LNCAP (cell line): ENCODE results near the gene EFHD1.

Experiments used
- CTCF ChIP-seq: fragments of 450-650 bp; IDR thresholded peaks from 2 replicates; pipeline ENCODE4 v1.5.1; 2017; ENCODE audit warnings: mild to moderate bottlenecking

Gene EFHD1

DNA sequence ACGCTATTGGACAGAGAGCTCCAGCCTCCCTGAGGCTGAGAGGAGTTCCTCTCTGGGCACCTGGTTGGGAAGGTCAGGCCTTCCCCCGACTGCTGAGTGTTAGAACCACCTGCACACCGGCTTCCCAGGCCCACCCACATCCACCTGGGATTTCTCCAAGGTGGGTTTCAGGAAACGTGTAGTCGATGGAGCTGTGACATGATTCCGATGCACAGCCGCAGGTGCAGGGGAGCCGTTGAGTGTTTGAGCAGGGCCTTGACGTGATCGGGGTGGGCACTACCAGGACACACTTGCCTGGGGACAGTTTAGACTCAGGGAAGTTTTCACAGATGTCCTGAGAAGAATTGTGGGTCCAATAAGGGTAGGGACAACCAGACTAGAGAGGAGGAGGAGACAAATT lies 42.0 kb downstream of the EFHD1 start:
- TF ChIP-seq CTCF = no peak

DNA sequence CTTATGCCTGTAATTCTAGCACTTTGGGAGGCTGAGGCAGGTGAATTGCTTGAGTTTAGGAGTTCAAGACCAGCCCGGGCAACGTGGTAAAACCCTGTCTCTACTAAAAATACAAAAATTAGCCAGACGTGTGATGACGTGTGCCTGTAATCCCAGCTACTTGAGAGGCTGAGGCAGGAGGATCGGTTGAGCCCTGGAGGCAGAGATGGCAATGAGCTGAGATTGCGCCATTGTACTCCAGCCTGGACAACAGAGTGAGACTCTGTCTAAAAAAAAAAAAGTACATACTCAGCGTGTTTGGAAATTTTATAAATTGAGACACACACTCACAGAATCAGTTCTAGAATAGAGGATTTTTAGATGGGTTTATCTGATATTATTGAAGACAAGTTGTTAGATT lies 46.6 kb downstream of the EFHD1 start:
- TF ChIP-seq CTCF = no peak

DNA sequence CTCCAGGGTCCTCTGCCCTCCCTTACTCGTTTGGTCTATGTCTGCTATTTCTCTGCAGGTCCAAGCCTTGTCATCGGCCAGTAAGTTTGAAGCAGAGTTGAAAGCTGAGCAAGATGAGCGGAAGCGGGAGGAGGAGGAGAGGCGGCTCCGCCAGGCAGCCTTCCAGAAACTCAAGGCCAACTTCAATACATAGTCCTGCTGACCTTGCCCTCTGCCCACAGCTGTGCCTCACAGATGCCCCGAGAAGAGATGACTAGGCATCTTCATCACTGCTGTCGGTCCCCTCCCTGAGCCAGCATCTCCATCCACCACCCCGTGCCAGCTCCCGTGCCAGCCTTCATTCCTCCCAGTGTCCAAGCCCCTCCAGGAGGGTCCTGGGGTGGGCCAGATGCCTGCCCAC lies 48.1 kb downstream of the EFHD1 start:
- TF ChIP-seq CTCF = no peak

GRCh38 chr2:232683368-232683767 lies 50.0 kb downstream of the EFHD1 start:
- no peak for TF ChIP-seq CTCF

DNA sequence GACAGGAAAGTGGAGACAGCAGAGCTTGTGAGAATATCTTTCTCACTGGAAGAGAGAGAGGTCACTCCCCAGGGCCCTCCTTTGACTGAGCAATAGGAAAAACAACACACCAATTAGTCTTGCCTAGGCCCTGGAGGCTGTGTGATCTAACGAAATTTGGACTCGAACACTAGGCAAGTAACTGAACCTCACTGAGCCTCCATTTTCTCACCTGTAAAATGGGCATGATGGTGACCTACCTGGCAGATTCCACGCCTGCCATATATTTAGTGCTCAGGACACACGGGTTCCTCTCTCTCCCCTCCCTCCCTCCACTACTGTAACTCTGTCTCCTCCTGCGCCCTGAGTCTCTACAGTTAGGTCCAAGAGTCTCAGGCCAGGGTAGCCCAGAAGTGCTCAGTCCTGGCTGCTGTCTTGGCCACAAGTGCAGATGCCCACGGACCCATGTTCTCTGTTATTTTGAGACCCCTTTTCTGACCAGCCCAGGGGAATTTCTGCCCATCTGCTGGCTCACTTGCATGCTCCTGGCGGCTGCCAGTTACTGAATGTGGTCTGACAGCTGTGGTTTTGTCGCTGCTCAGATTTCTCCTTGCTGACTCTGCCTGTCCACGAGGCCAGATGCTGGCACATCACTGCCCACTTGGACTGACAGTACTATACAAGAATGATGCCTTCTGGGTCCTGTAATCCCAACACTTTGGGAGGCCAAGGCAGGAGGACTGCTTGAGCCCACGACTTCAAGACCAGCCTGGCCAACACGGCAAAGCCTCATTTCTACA lies 54.2 kb downstream of the EFHD1 start:
- TF ChIP-seq CTCF = no peak

DNA sequence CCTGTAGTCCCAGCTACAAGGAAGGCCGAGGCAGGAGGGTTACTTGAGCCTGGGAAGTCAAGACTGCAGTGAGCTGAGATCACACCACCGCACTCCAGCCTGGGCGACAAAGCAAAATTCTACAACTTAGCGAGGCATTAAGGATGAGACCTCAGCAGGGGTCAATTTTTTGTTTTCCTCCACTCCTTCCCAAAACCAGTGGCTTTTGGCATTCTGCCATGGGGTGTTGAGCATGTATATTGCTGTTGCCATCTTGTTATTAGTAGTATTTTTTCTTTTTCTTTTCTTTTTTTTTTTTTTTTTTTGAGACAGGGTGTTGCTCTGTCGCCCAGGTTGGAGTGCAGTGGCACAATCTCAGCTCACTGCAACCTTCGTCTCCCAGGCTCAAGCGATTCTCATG lies 54.8 kb downstream of the EFHD1 start:
- TF ChIP-seq CTCF = no peak

DNA sequence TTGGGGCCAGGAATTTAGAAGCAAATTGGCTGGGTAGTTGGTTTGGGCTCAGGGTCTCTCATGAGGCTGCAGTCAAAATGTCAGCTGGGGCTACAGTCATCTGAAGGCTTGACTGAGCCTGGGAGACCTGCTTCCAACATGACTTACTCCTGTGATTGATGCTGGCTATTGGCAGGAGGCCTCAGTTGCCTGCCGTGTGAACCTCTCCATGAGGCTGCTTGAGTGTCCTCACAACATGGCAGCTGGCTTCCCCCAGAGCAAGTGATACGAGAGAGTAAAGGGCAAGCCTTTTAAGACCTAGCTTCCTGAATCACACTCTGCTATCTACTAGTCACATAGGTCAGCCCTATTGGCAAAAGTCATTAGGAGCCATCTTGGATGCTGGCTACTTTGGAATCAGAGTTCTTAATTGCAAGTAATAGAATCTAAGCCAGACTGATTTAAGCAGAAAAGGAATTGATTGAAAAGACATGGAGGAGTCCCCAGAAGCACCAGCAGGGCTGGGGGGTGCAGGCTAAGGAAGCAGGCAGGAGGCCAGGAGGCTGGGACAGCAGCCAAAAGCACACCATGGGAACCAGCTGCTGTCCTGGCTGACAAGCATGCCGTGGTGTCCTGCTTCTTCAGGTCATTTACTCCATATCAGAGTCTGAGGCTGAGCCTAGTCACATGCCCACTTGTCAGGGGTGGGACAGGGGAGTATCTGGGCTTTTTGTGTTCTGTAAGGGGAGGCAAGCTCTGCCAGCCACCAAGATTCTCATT lies 55.9 kb downstream of the EFHD1 start:
- no peak for TF ChIP-seq CTCF
